NCI-H2227 (cell line): Measurements from ENCODE around the gene PIK3R6.

Source experiments
- DNase-seq: peaks from one replicate; lab custom pipeline; 2025; ENCODE audit not compliant: unreplicated experiment; lab: John Stamatoyannopoulos, UW

PIK3R6 gene

GRCh38 chr17:8754890-8755289 is 112.6 kb downstream of the PIK3R6 start:
- no peak for DNase-seq

- DNase-seq: no peak
Measured at GRCh38 chr17:8753976-8754440, 113.5 kb downstream of the PIK3R6 start.

- DNase-seq: no peak
Measured at GRCh38 chr17:8753136-8753975, 114.1 kb downstream of the PIK3R6 start.
